DOHH2 (cell line): ENCODE measurements around the gene FERD3L.

ENCODE experiments used
- H3F3A ChIP-seq: fragments of 200-600 bp; sonication (generic), shearing (Covaris generic); 2 replicates; pipeline ENCODE4 v1.6.0; 2016; ENCODE audit warnings: antibody characterized with exemption, mild to moderate bottlenecking; ENCODE audit not compliant: control insufficient read depth, insufficient read depth
- H3K27ac ChIP-seq: fragments of 200-600 bp; sonication (generic); 2 replicates; pipeline ENCODE4 v1.5.1; 2014; ENCODE audit warnings: low read depth, mild to moderate bottlenecking, low read length, moderate library complexity
- H3K27me3 ChIP-seq: fragments of 200-600 bp; sonication (generic); 2 replicates; pipeline ENCODE4 v1.6.1; 2014; ENCODE audit warnings: mild to moderate bottlenecking, low read length, mixed read lengths; ENCODE audit not compliant: control insufficient read depth
- H3K36me3 ChIP-seq: fragments of 200-600 bp; sonication (generic); 2 replicates; pipeline ENCODE4 v1.6.1; 2014; ENCODE audit warnings: mild to moderate bottlenecking, low read length, moderate library complexity, mixed read lengths; ENCODE audit not compliant: control insufficient read depth
- H3K4me1 ChIP-seq: fragments of 200-600 bp; sonication (generic); 2 replicates; pipeline ENCODE4 v1.6.1; 2014; ENCODE audit warnings: mild to moderate bottlenecking, low read length, mixed read lengths; ENCODE audit not compliant: control insufficient read depth
- H3K4me2 ChIP-seq: fragments of 200-600 bp; sonication (generic); 2 replicates; pipeline ENCODE4 v1.6.0; 2014; ENCODE audit warnings: mild to moderate bottlenecking, low read length, moderate library complexity
- H3K4me3 ChIP-seq: fragments of 200-600 bp; sonication (generic); 2 replicates; pipeline ENCODE4 v1.5.1; 2014; ENCODE audit warnings: mild to moderate bottlenecking, low read length, mixed read lengths
- H3K79me2 ChIP-seq: fragments of 200-600 bp; sonication (generic); 2 replicates; pipeline ENCODE4 v1.6.1; 2014; ENCODE audit warnings: mild to moderate bottlenecking, low read length, mixed read lengths; ENCODE audit not compliant: control insufficient read depth
- H3K9me2 ChIP-seq: fragments of 200-600 bp; sonication (generic); replicated peaks from 2 replicates; pipeline ENCODE4 v1.6.1; 2014; ENCODE audit warnings: mild to moderate bottlenecking, low read length, mixed read lengths; ENCODE audit not compliant: control insufficient read depth
- H3K9me3 ChIP-seq: fragments of 200-600 bp; sonication (generic); 2 replicates; pipeline ENCODE4 v1.6.1; 2014; ENCODE audit warnings: antibody characterized with exemption, low read length, mixed read lengths; ENCODE audit not compliant: control insufficient read depth, insufficient read depth
- H4K20me1 ChIP-seq: fragments of 200-600 bp; sonication (generic); 2 replicates; pipeline ENCODE4 v1.6.0; 2014; ENCODE audit warnings: low read depth, mild to moderate bottlenecking, antibody characterized with exemption, low read length, moderate library complexity; ENCODE audit not compliant: control insufficient read depth, insufficient read depth
- EZH2phosphoT487 ChIP-seq: fragments of 200-600 bp; sonication (generic); IDR thresholded peaks from 2 replicates; pipeline ENCODE4 v1.6.1; 2017; ENCODE audit warnings: borderline replicate concordance, mild to moderate bottlenecking, antibody characterized with exemption, low read length, moderate library complexity, mixed read lengths
- TF ChIP-seq, protein P1 (sequence below): fragments of 200-600 bp; sonication (generic); IDR thresholded peaks from one replicate; pipeline ENCODE4 v1.5.1; 2014; ENCODE audit warnings: antibody characterized with exemption, mild to moderate bottlenecking, low read depth, low read length; ENCODE audit not compliant: poor library complexity, severe bottlenecking

The FERD3L gene

DNA sequence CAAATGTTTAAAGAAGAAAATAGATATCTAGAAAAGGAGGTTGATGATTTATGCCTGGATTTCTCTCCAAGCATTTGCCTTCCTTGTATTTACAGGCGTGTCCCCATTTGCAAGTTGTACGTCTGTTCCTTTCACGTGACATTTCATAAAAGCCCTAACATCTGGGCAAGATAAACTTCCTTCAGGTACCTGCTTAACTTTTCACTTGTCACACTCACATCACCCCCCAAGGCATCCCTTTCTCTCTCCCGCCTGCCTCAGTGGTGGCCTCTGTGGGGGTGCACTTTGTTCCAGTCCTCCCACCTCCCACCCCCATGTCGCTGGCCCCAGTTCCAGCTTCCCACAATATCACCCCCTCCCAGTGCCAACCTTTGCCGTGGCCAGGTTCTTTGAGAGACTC is 34.4 kb downstream of the FERD3L start:
- no peak for TF ChIP-seq EZH2phosphoT487
- Histone ChIP-seq H3K4me2 (no peak overlapping the region), H3K27me3 (peaks cover 40% of the 10 kb centered on the region), H3K27ac (no peak overlapping the region), H4K20me1 (no peaks in the 10 kb centered on the region), H3K79me2 (no peaks in the 10 kb centered on the region), H3F3A (no peaks in the 10 kb centered on the region), H3K4me1 (no peaks in the 10 kb centered on the region), H3K36me3 (no peaks in the 10 kb centered on the region), H3K9me2 (no peaks in the 10 kb centered on the region), H3K9me3 (no peaks in the 10 kb centered on the region), H3K4me3 (no peak overlapping the region)

DNA sequence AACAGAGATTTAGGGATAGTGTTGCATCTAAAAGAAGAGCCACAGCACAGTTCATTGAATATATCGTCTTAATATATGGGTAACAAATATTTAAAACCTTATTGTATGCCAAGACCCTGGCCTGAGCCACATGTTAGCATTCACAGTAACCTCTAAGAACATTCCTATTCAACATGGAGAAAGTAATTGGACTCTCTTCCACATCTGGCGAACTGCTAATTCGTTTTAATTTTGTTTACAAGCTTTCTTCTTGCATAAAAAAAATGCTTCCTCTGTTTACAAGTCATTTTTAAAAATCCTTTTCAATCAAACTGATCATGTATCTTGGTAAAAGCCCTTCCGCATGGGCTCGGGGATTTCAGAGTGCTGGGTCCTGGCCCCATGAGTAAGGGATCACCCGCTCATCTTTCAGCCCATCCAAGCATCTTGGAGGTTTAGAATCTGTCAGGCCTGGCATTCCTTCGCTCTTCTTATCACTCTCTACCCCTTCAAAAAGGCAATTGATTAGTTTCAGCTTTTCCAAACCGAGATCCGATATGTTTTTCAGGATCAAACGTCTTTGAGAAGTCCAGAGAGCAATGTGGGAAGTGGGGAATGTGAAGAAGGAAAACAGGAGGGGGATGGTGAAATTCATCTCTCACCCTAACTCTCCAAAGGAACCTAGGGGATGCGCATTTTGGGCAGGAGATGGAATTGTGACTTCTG is 35.0 kb downstream of the FERD3L start:
- Histone ChIP-seq H3K79me2 (no peaks in the 10 kb centered on the region), H4K20me1 (no peaks in the 10 kb centered on the region), H3K27ac (no peak overlapping the region), H3F3A (no peaks in the 10 kb centered on the region), H3K9me3 (no peaks in the 10 kb centered on the region), H3K4me1 (no peaks in the 10 kb centered on the region), H3K27me3 (peaks cover 40% of the 10 kb centered on the region), H3K36me3 (no peaks in the 10 kb centered on the region), H3K9me2 (no peaks in the 10 kb centered on the region), H3K4me2 (no peak overlapping the region), H3K4me3 (no peak overlapping the region)
- TF ChIP-seq EZH2phosphoT487, result no peak
- TF ChIP-seq, protein P1, sequence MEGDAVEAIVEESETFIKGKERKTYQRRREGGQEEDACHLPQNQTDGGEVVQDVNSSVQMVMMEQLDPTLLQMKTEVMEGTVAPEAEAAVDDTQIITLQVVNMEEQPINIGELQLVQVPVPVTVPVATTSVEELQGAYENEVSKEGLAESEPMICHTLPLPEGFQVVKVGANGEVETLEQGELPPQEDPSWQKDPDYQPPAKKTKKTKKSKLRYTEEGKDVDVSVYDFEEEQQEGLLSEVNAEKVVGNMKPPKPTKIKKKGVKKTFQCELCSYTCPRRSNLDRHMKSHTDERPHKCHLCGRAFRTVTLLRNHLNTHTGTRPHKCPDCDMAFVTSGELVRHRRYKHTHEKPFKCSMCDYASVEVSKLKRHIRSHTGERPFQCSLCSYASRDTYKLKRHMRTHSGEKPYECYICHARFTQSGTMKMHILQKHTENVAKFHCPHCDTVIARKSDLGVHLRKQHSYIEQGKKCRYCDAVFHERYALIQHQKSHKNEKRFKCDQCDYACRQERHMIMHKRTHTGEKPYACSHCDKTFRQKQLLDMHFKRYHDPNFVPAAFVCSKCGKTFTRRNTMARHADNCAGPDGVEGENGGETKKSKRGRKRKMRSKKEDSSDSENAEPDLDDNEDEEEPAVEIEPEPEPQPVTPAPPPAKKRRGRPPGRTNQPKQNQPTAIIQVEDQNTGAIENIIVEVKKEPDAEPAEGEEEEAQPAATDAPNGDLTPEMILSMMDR, result no peak

DNA sequence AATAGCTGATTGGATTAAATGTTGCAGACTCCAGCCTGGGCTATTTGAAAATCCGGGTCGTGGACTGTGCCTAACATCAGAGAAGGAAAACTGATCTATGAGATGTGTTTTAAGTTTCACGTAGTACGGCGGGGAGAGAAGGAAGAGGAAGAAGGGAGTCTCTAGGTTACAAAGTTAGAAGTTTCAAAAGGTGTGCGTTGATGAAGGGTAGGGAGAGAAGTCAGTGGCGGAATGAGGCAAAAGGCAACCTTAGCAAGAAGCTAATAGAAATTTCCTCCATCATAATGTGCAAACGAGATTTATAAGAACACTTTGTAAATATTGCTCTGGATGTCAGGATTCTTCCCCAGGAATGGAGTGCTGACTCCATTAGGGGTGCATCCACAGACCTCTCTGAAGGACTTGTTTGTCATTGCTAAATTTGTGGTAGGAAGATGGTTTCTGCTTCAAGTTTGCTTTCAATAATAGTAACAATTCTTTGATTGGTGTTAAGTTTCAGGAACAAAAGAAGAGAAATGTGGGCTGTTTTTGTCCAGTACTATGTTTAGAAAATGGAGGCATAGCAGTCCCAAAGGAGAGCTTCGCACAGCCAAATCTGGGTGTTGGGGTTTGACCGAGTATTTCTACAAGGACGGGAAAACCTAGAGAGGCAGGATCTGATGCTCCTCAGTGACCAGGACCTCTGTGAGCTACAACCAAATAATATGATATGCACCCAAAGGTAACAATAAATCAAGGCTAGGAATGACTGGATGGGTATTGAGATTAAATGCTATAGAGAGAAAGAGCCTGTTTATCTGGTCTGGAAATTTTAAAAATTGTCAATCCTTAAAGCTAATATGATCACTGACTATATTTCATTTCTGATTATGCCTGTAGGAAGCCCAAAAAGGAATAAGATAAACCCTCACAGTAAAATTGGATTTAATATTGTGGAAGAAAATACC is 35.9 kb downstream of the FERD3L start:
- H3K27me3 ChIP-seq, result peaks cover 37% of the 10 kb centered on the region
- H3K36me3 ChIP-seq, result no peaks in the 10 kb centered on the region
- H3K4me1 ChIP-seq, result no peaks in the 10 kb centered on the region
- H4K20me1 ChIP-seq, result no peaks in the 10 kb centered on the region
- no peak for TF ChIP-seq EZH2phosphoT487
- TF ChIP-seq, protein P1, result no peak
- H3F3A ChIP-seq, result no peaks in the 10 kb centered on the region
- no peak overlapping the region for H3K4me3 ChIP-seq
- no peaks in the 10 kb centered on the region for H3K9me3 ChIP-seq
- H3K4me2 ChIP-seq, result no peak overlapping the region
- H3K27ac ChIP-seq, result no peak overlapping the region
- H3K9me2 ChIP-seq, result no peaks in the 10 kb centered on the region
- H3K79me2 ChIP-seq, result no peaks in the 10 kb centered on the region
